A673 (cell line): ENCODE results near the gene MYPN. TPM values are rescaled to one million over a fixed set of nuclear protein-coding genes. Genes with fewer than 3 reads are reported as not detected.

Experiments
- BruUV-seq: library from RNA; stranded (reverse); fragments of 400-500 nt; replicated peaks from 2 replicates; lab custom pipeline; 2021; lab: Mats Ljungman, UMichigan
- CTCF ChIA-PET: fragments of 300-600 bp; sonication (Branson Sonifier 250); formaldehyde crosslinking; loops from one replicate; lab custom pipeline; 2022; ENCODE audit warnings: antibody characterized with exemption; lab: Charles Lee
- POLR2A ChIA-PET: fragments of 300-600 bp; sonication (Branson Sonifier 250); formaldehyde crosslinking; loops from one replicate; lab custom pipeline; 2022; ENCODE audit warnings: antibody characterized with exemption; ENCODE audit not compliant: low non-redundant PET; lab: Charles Lee
- DNase-seq: peaks from one replicate; pipeline ENCODE4 v3.0.0-alpha.2; 2015; ENCODE audit warnings: low spot score
- H3K27ac ChIP-seq: fragments of 200-600 bp; sonication (generic); 2 replicates; pipeline ENCODE4 v1.5.1; 2016; ENCODE audit warnings: mixed run types, low read depth, mild to moderate bottlenecking, mixed read lengths, antibody characterized with exemption, low read length; ENCODE audit not compliant: poor library complexity, severe bottlenecking
- H3K27me3 ChIP-seq: fragments of 200-600 bp; sonication (generic); replicated peaks from 2 replicates; pipeline ENCODE4 v1.6.1; 2017; ENCODE audit warnings: mixed run types, low read depth, mild to moderate bottlenecking, mixed read lengths, antibody characterized with exemption, low read length; ENCODE audit not compliant: insufficient read depth, poor library complexity
- H3K36me3 ChIP-seq: fragments of 200-600 bp; sonication (generic); 2 replicates; pipeline ENCODE4 v1.6.1; 2016; ENCODE audit warnings: mixed run types, mild to moderate bottlenecking, mixed read lengths, antibody characterized with exemption, low read length; ENCODE audit not compliant: insufficient read depth, poor library complexity, severe bottlenecking
- H3K4me1 ChIP-seq: fragments of 200-600 bp; sonication (generic); 2 replicates; pipeline ENCODE4 v1.6.1; 2017; ENCODE audit warnings: mixed run types, mild to moderate bottlenecking, mixed read lengths, antibody characterized with exemption, low read length; ENCODE audit not compliant: insufficient read depth, poor library complexity, severe bottlenecking
- H3K4me3 ChIP-seq: fragments of 200-600 bp; sonication (generic); 2 replicates; pipeline ENCODE4 v1.5.1; 2016; ENCODE audit warnings: low read depth, mixed run types, mild to moderate bottlenecking, mixed read lengths, low read length; ENCODE audit not compliant: poor library complexity, severe bottlenecking
- H3K9me3 ChIP-seq: fragments of 200-600 bp; sonication (generic); 2 replicates; pipeline ENCODE4 v1.6.1; 2016; ENCODE audit warnings: mixed run types, low read depth, mild to moderate bottlenecking, mixed read lengths, antibody characterized with exemption, low read length; ENCODE audit not compliant: poor library complexity, severe bottlenecking
- EZH2 ChIP-seq: fragments of 200-600 bp; sonication (generic); IDR thresholded peaks from 2 replicates; pipeline ENCODE4 v1.6.1; 2017; ENCODE audit warnings: borderline replicate concordance, low read depth, mild to moderate bottlenecking, mixed read lengths, antibody characterized with exemption, low read length; ENCODE audit not compliant: poor library complexity, severe bottlenecking
- intact Hi-C: fragments of 100-400 bp; cut with micrococcal nuclease; formaldehyde crosslinking; loops from one replicate; pipeline ENCODE4 v1.10.0; 2022; ENCODE audit not compliant: unreplicated experiment
- total RNA-seq: library from RNA; stranded (reverse); gene quantifications from 2 replicates; pipeline ENCODE4 v1.2.3, GENCODE V29; 2021
- TF ChIP-seq, protein P1 (sequence below): fragments of 300-800, 200-600 bp; sonication (generic); conservative IDR thresholded peaks from 2 replicates; pipeline ENCODE4 v1.5.1; 2017; ENCODE audit warnings: low read depth, mild to moderate bottlenecking, antibody characterized with exemption, low read length, moderate library complexity, mixed read lengths

Gene MYPN
- total RNA-seq, 1 experiment from 2014 or later: 1.7 TPM

DNA sequence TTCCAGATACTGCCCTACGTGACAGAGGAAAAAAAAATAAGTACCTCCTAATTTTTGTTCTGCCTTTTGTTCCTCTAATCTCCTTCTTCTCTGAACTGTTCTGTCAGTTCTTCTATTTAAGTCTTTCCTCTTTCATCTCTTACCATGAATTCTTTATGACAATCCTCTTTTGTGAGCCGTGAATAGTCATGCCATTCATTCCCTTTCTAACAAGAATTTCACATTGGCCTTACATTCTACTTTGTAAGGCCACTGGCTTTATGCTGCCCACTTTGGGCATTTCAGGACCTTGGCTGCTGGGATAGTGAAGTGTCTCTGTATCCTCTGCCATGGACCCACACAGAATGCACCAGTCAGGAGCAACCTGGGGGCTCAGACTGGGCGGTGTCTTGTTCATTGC, 69.7 kb downstream of the MYPN start:
- TF ChIP-seq, protein P1, sequence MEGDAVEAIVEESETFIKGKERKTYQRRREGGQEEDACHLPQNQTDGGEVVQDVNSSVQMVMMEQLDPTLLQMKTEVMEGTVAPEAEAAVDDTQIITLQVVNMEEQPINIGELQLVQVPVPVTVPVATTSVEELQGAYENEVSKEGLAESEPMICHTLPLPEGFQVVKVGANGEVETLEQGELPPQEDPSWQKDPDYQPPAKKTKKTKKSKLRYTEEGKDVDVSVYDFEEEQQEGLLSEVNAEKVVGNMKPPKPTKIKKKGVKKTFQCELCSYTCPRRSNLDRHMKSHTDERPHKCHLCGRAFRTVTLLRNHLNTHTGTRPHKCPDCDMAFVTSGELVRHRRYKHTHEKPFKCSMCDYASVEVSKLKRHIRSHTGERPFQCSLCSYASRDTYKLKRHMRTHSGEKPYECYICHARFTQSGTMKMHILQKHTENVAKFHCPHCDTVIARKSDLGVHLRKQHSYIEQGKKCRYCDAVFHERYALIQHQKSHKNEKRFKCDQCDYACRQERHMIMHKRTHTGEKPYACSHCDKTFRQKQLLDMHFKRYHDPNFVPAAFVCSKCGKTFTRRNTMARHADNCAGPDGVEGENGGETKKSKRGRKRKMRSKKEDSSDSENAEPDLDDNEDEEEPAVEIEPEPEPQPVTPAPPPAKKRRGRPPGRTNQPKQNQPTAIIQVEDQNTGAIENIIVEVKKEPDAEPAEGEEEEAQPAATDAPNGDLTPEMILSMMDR: no peak
- no peak for TF ChIP-seq EZH2
- H3K4me3 ChIP-seq: no peak overlapping the region
- ChIA-PET CTCF (no interaction called here), POLR2A (no interaction called here)
- no peak overlapping the region for H3K27ac ChIP-seq
- H3K4me1 ChIP-seq: no peaks in the 10 kb centered on the region
- H3K36me3 ChIP-seq: no peaks in the 10 kb centered on the region
- H3K27me3 ChIP-seq: no peaks in the 10 kb centered on the region
- no peak for DNase-seq
- no TSS peak for BruUV-seq
- intact Hi-C loops: no loop called here
- H3K9me3 ChIP-seq: no peaks in the 10 kb centered on the region

- Histone ChIP-seq H3K9me3 (no peaks in the 10 kb centered on the region), H3K4me3 (no peak overlapping the region), H3K36me3 (no peaks in the 10 kb centered on the region), H3K4me1 (no peaks in the 10 kb centered on the region), H3K27ac (no peak overlapping the region), H3K27me3 (no peaks in the 10 kb centered on the region)
- no peak for DNase-seq
- intact Hi-C loops: no loop called here
- no peak for TF ChIP-seq EZH2
- TF ChIP-seq, protein P1: no peak
- no TSS peak for BruUV-seq
- ChIA-PET POLR2A (no interaction called here), CTCF (no interaction called here)
These were observed 71.2 kb downstream of the MYPN start for GRCh38 chr10:68180490-68180889.

- H3K36me3 ChIP-seq: no peaks in the 10 kb centered on the region
- no peak for TF ChIP-seq EZH2
- TF ChIP-seq, protein P1: no peak
- no peak overlapping the region for H3K27ac ChIP-seq
- ChIA-PET CTCF (no interaction called here), POLR2A (no interaction called here)
- intact Hi-C loops: no loop called here
- no peaks in the 10 kb centered on the region for H3K27me3 ChIP-seq
- BruUV-seq: no TSS peak
- H3K4me1 ChIP-seq: no peaks in the 10 kb centered on the region
- no peak for DNase-seq
- H3K9me3 ChIP-seq: no peaks in the 10 kb centered on the region
- no peak overlapping the region for H3K4me3 ChIP-seq
These were observed 75.3 kb downstream of the MYPN start for GRCh38 chr10:68184546-68184945.
